GM19467 (cell line): Measurements from ENCODE around the gene MAP3K2.

Source experiments
- ATAC-seq: cut with Tn5 transposase; IDR thresholded peaks from one replicate; pipeline ENCODE4 v1.9.1; 2021; ENCODE audit warnings: mild to moderate bottlenecking, moderate library complexity; ENCODE audit not compliant: unreplicated experiment

The MAP3K2 gene

GRCh38 chr2:127407661-127408003 is 19.9 kb upstream of the MAP3K2 start:
- no peak for ATAC-seq

GRCh38 chr2:127407091-127407490 is 19.3 kb upstream of the MAP3K2 start:
- no peak for ATAC-seq

- no peak for ATAC-seq
Observed at GRCh38 chr2:127406454-127406853, 18.7 kb upstream of the MAP3K2 start.

- no peak for ATAC-seq
Observed at GRCh38 chr2:127405255-127405610, 17.5 kb upstream of the MAP3K2 start.

- no peak for ATAC-seq
Observed at GRCh38 chr2:127404466-127405254, 16.9 kb upstream of the MAP3K2 start.

- no peak for ATAC-seq
Observed at GRCh38 chr2:127403460-127403859, 15.7 kb upstream of the MAP3K2 start.

GRCh38 chr2:127401757-127402695 is 14.3 kb upstream of the MAP3K2 start:
- ATAC-seq, result no peak

GRCh38 chr2:127400897-127401756 is 13.4 kb upstream of the MAP3K2 start:
- ATAC-seq, result no peak

GRCh38 chr2:127400533-127400896 is 12.7 kb upstream of the MAP3K2 start:
- ATAC-seq, result no peak

- ATAC-seq, result no peak
Observed at GRCh38 chr2:127398239-127398590, 10.4 kb upstream of the MAP3K2 start.

GRCh38 chr2:127397568-127398238 is 9.9 kb upstream of the MAP3K2 start:
- ATAC-seq, result no peak

GRCh38 chr2:127394492-127394891 is 6.7 kb upstream of the MAP3K2 start:
- no peak for ATAC-seq

- ATAC-seq, result no peak
Observed at GRCh38 chr2:127392828-127393578, 5.2 kb upstream of the MAP3K2 start.

- no peak for ATAC-seq
Observed at GRCh38 chr2:127392133-127392827, 4.5 kb upstream of the MAP3K2 start.

- ATAC-seq, result no peak
Observed at GRCh38 chr2:127389778-127390435, 2.1 kb upstream of the MAP3K2 start.

GRCh38 chr2:127388423-127389164 is 819 bp upstream of the MAP3K2 start:
- peak; percentile 4 for ATAC-seq

- peak; percentile 59 for ATAC-seq
Observed at GRCh38 chr2:127386764-127387654, 766 bp downstream of the MAP3K2 start.
